Gastroesophageal sphincter (tissue), 4 donors: ENCODE measurements around the gene STEAP3. TPM values are rescaled to one million over a fixed set of nuclear protein-coding genes. Genes with fewer than 3 reads are reported as not detected.
"Not testable (repeated sequence)": the region's sequence is repeated elsewhere in the genome, so short reads cannot be mapped to it uniquely, and the experiment has no call there.

Experiments used
- ATAC-seq: fragments of 150-250 bp; one replicate; pipeline ENCODE4 v1.9.1; 2016; ENCODE audit warnings: mild to moderate bottlenecking, moderate library complexity
- H3K27ac ChIP-seq, 4 donors: fragments of 200-600 bp; sonication (generic) in 3 of 4; 1 replicate in 3 of 4; 2 replicates in 1 of 4; pipeline ENCODE4 v1.5.1; 2016 to 2019
- H3K27me3 ChIP-seq: fragments of 200-600 bp; sonication (generic); one replicate; pipeline ENCODE4 v1.5.1; 2019
- H3K36me3 ChIP-seq, 2 donors: fragments of 200-600 bp; sonication (generic); one replicate each; pipeline ENCODE4 v1.5.1; 2019; ENCODE audit warnings: control low read depth in 1 of 2
- H3K4me1 ChIP-seq, 3 donors: fragments of 200-600 bp; sonication (generic); 1 replicate in 2 of 3; 2 replicates in 1 of 3; pipeline ENCODE4 v1.5.1; 2016 to 2019; ENCODE audit warnings: control low read depth in 2 of 3
- H3K4me3 ChIP-seq, 2 donors: fragments of 200-600 bp; sonication (generic); one replicate each; pipeline ENCODE4 v1.5.1; 2019; ENCODE audit warnings: mild to moderate bottlenecking in 1 of 2, moderate library complexity in 1 of 2
- H3K9me3 ChIP-seq, 3 donors: fragments of 200-600 bp; sonication (generic); one replicate each; pipeline ENCODE4 v1.5.1; 2017 to 2019; ENCODE audit warnings: control low read depth in 2 of 3
- CTCF ChIP-seq, 4 experiments: fragments of 200-600 bp in 2 of 4; fragments of 450-650 bp in 2 of 4; sonication (generic) in 1 of 4; IDR thresholded peaks; one replicate each; pipeline ENCODE4 v1.5.1; 2017 to 2019; ENCODE audit warnings: antibody characterized with exemption in 4 of 4, mild to moderate bottlenecking in 2 of 4, moderate library complexity in 2 of 4
- EP300 ChIP-seq: sonication (generic); formaldehyde crosslinking; IDR thresholded peaks from one replicate; pipeline ENCODE4 v1.6.1; 2017; ENCODE audit warnings: antibody characterized with exemption, mild to moderate bottlenecking
- POLR2A ChIP-seq, 2 donors: fragments of 450-650 bp; IDR thresholded peaks; one replicate each; pipeline ENCODE4 v1.6.1; 2017; ENCODE audit warnings: antibody characterized with exemption in 2 of 2, mild to moderate bottlenecking in 2 of 2, moderate library complexity in 1 of 2
- POLR2AphosphoS5 ChIP-seq: sonication (generic); formaldehyde crosslinking; IDR thresholded peaks from one replicate; pipeline ENCODE4 v1.6.1; 2017; ENCODE audit warnings: antibody characterized with exemption
- WGBS, 2 donors: methylation state at CpG; one replicate each; pipeline ENCODE4 v1.1.5; 2018; ENCODE audit warnings: low coverage in 1 of 2; 5-methylcytosine and 5-hydroxymethylcytosine counted together
- total RNA-seq, 4 donors: library from RNA; depleted of rRNA; stranded (reverse); fragments of >200 nt; gene quantifications; one replicate each; pipeline ENCODE4 v1.1.0, GENCODE V29; 2016

The STEAP3 gene
- total RNA-seq, 4 donors from 2014 or later = 2.0 to 10.6 (median 4.6) TPM

GRCh38 chr2:119267604-119268003, 44.0 kb downstream of the STEAP3 start:
- H3K27me3 ChIP-seq = no peaks in the 10 kb centered on the region
- H3K36me3 ChIP-seq = peaks cover 0 to 16% of the 10 kb centered on the region in 2 donors
- H3K27ac ChIP-seq = no peak overlapping the region
- no peak for ATAC-seq
- no peak overlapping the region for H3K4me3 ChIP-seq
- H3K9me3 ChIP-seq = peaks cover 0 to 7% (median 0%) of the 10 kb centered on the region in 3 donors
- no peak for TF ChIP-seq POLR2AphosphoS5
- TF ChIP-seq EP300 = no peak
- no peak for TF ChIP-seq POLR2A (IDR thresholded peaks at IDR 0.05)
- TF ChIP-seq CTCF (IDR thresholded peaks at IDR 0.05) = no peak
- H3K4me1 ChIP-seq = no peaks in the 10 kb centered on the region

GRCh38 chr2:119276864-119277263, 53.2 kb downstream of the STEAP3 start:
- H3K4me3 ChIP-seq = no peak overlapping the region
- H3K4me1 ChIP-seq = no peaks in the 10 kb centered on the region
- WGBS, 2 donors = 51 to 52% methylated on average over 8 of the region's 8 CpGs
- no peaks in the 10 kb centered on the region for H3K36me3 ChIP-seq
- no peak overlapping the region for H3K27ac ChIP-seq
- no peaks in the 10 kb centered on the region for H3K27me3 ChIP-seq
- no peak for ATAC-seq
- TF ChIP-seq POLR2AphosphoS5 (no peak), CTCF (IDR thresholded peaks at IDR 0.05) (no peak), EP300 (no peak), POLR2A (IDR thresholded peaks at IDR 0.05) (no peak)
- H3K9me3 ChIP-seq = no peaks in the 10 kb centered on the region

GRCh38 chr2:119278385-119278784, 54.8 kb downstream of the STEAP3 start:
- not testable (repeated sequence) for H3K4me3 ChIP-seq, H3K27me3 ChIP-seq, H3K4me1 ChIP-seq, H3K27ac ChIP-seq, ATAC-seq, H3K36me3 ChIP-seq, H3K9me3 ChIP-seq
- WGBS, 2 donors = 89% methylated on average over 1 of the region's 2 CpGs; no CpG with 5 or more reads in 1 of the 2 donors

GRCh38 chr2:119278946-119279345, 55.3 kb downstream of the STEAP3 start:
- TF ChIP-seq CTCF (IDR thresholded peaks at IDR 0.05) (no peak), EP300 (no peak), POLR2AphosphoS5 (no peak), POLR2A (IDR thresholded peaks at IDR 0.05) (no peak)
- Histone ChIP-seq H3K36me3 (no peaks in the 10 kb centered on the region), H3K27me3 (no peaks in the 10 kb centered on the region), H3K4me3 (no peak overlapping the region), H3K4me1 (peaks cover 0 to 12% (median 0%) of the 10 kb centered on the region in 3 donors), H3K27ac (no peak overlapping the region), H3K9me3 (no peaks in the 10 kb centered on the region)
- no peak for ATAC-seq
- WGBS, 2 donors = 81 to 89% methylated on average over 6 of the region's 6 CpGs

- ATAC-seq = no peak
- Histone ChIP-seq H3K27ac (no peak overlapping the region), H3K4me3 (no peak overlapping the region), H3K4me1 (peaks cover 0 to 15% (median 0%) of the 10 kb centered on the region in 3 donors), H3K27me3 (no peaks in the 10 kb centered on the region), H3K36me3 (no peaks in the 10 kb centered on the region), H3K9me3 (no peaks in the 10 kb centered on the region)
- 91% methylated on average over 3 of the region's 6 CpGs; no CpG with 5 or more reads in 1 of the 2 donors for WGBS, 2 donors
- TF ChIP-seq POLR2AphosphoS5 (no peak), EP300 (no peak), POLR2A (IDR thresholded peaks at IDR 0.05) (no peak), CTCF (IDR thresholded peaks at IDR 0.05) (no peak)
Measured at GRCh38 chr2:119279666-119280065, 56.0 kb downstream of the STEAP3 start.
